ENCODE measurements around the gene ONECUT2.
A peak's percentile ranks its signal among the peaks of the same experiment; 100 is the strongest.

Gene ONECUT2

GRCh38 chr18:57497372-57498294, 62.5 kb downstream of the ONECUT2 start:
- peak; percentile 53 for ATAC-seq
- TF ChIP-seq TCF4 (CRISPR knock-in tag; IDR thresholded peaks at IDR 0.05; ENCODE audit: borderline replicate concordance) (no peak), BACH2 (CRISPR knock-in tag; IDR thresholded peaks at IDR 0.05; ENCODE audit: borderline replicate concordance) (no peak), SNAI2 (CRISPR knock-in tag; IDR thresholded peaks at IDR 0.05) (no peak), ZNF70 (CRISPR knock-in tag; IDR thresholded peaks at IDR 0.05) (no peak), CSRNP3 (CRISPR knock-in tag; IDR thresholded peaks at IDR 0.05) (no peak), OSR1 (CRISPR knock-in tag; IDR thresholded peaks at IDR 0.05) (no peak), ESRRG (CRISPR knock-in tag; IDR thresholded peaks at IDR 0.05) (no peak), ARNTL (CRISPR knock-in tag; IDR thresholded peaks at IDR 0.05; ENCODE audit: borderline replicate concordance, low read depth) (no peak)

GRCh38 chr18:57498682-57499256, 63.6 kb downstream of the ONECUT2 start:
- no peak for TF ChIP-seq CSRNP3 (CRISPR knock-in tag; IDR thresholded peaks at IDR 0.05)
- TF ChIP-seq SNAI2 (CRISPR knock-in tag; IDR thresholded peaks at IDR 0.05): no peak
- TF ChIP-seq GLIS3 (CRISPR knock-in tag; IDR thresholded peaks at IDR 0.05): no peak
- no peak for TF ChIP-seq ZFP3 (CRISPR knock-in tag; IDR thresholded peaks at IDR 0.05)
- TF ChIP-seq TSHZ2 (CRISPR knock-in tag; IDR thresholded peaks at IDR 0.05): no peak
- no peak for TF ChIP-seq TCF4 (CRISPR knock-in tag; IDR thresholded peaks at IDR 0.05; ENCODE audit: borderline replicate concordance)
- TF ChIP-seq ZNF8 (CRISPR knock-in tag; IDR thresholded peaks at IDR 0.05): no peak
- TF ChIP-seq PATZ1 (CRISPR knock-in tag; IDR thresholded peaks at IDR 0.05; ENCODE audit: borderline replicate concordance): no peak
- no peak for TF ChIP-seq ZFP30 (CRISPR knock-in tag; IDR thresholded peaks at IDR 0.05)
- TF ChIP-seq ARNTL (CRISPR knock-in tag; IDR thresholded peaks at IDR 0.05; ENCODE audit: borderline replicate concordance, low read depth): no peak
- no peak for TF ChIP-seq ESRRG (CRISPR knock-in tag; IDR thresholded peaks at IDR 0.05)
- no peak for TF ChIP-seq ZC3H10 (CRISPR knock-in tag; IDR thresholded peaks at IDR 0.05)
- TF ChIP-seq ZNF565 (CRISPR knock-in tag; conservative IDR thresholded peaks at IDR 0.05; ENCODE audit: low read depth): no peak
- no peak for TF ChIP-seq CSDC2 (CRISPR knock-in tag; IDR thresholded peaks at IDR 0.05)
- TF ChIP-seq BACH2 (CRISPR knock-in tag; IDR thresholded peaks at IDR 0.05; ENCODE audit: borderline replicate concordance): no peak
- TF ChIP-seq ZNF70 (CRISPR knock-in tag; IDR thresholded peaks at IDR 0.05): no peak
- TF ChIP-seq ISL1 (CRISPR knock-in tag; IDR thresholded peaks at IDR 0.05): no peak
- no peak for TF ChIP-seq OSR1 (CRISPR knock-in tag; IDR thresholded peaks at IDR 0.05)
- ATAC-seq: no peak

- ATAC-seq: no peak
- TF ChIP-seq OSR1 (CRISPR knock-in tag; IDR thresholded peaks at IDR 0.05) (no peak), GLIS3 (CRISPR knock-in tag; IDR thresholded peaks at IDR 0.05) (no peak)
These were observed 67.5 kb downstream of the ONECUT2 start for GRCh38 chr18:57502624-57503023.

GRCh38 chr18:57505231-57505630, 70.1 kb downstream of the ONECUT2 start:
- TF ChIP-seq TOX (CRISPR knock-in tag; IDR thresholded peaks at IDR 0.05; ENCODE audit: borderline replicate concordance) (no peak), GLIS3 (CRISPR knock-in tag; IDR thresholded peaks at IDR 0.05) (no peak), ESRRG (CRISPR knock-in tag; IDR thresholded peaks at IDR 0.05) (no peak), BACH2 (CRISPR knock-in tag; IDR thresholded peaks at IDR 0.05; ENCODE audit: borderline replicate concordance) (no peak), RARB (CRISPR knock-in tag; IDR thresholded peaks at IDR 0.05) (no peak), ARNTL (CRISPR knock-in tag; IDR thresholded peaks at IDR 0.05; ENCODE audit: borderline replicate concordance, low read depth) (no peak), ZNF565 (CRISPR knock-in tag; conservative IDR thresholded peaks at IDR 0.05; ENCODE audit: low read depth) (no peak), ZFP30 (CRISPR knock-in tag; IDR thresholded peaks at IDR 0.05) (no peak)
- ATAC-seq: no peak
